Measurements from ENCODE around the gene BIRC7.

DNA sequence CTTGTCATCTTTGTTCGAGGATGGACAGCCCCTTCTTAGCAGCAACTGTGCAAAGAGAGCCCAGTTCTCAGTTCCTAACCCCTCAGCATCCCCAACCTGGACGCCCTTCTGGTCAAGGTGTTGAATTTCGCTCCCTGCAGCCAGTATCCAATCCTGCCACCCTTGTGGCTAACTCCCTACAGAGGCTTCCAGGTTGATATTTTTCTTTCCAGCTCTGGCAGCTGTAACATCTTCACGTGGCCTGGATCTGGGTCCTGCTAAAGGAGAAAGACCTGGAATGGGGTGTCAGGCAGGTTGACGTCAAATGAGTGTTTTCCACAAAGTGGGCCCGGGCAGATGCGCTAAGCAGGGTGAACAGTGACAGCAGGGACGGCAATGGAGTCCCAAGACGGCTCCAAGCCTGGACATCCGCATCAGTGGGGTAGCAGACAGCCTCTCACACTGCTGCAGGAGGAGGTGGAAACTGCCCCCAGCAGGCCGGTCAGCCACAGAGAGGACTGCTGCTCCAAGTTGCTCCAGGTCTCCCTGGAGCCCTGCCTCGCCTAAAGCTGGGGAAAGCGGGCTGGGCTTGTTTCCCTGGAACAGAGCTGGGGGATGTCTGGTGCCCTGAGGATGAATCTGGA is 18.7 kb upstream of the BIRC7 start:
- TF ChIP-seq PKNOX1 (IDR thresholded peaks at IDR 0.05), result no peak
- TF ChIP-seq SP1 (IDR thresholded peaks at IDR 0.05), result no peak
- no peak for TF ChIP-seq TARDBP (IDR thresholded peaks at IDR 0.05)
- TF ChIP-seq ELF4 (IDR thresholded peaks at IDR 0.05), result no peak
- TF ChIP-seq SUZ12 (IDR thresholded peaks at IDR 0.05), result no peak
- TF ChIP-seq FOXK2 (IDR thresholded peaks at IDR 0.05), result no peak
- TF ChIP-seq L3MBTL2 (conservative IDR thresholded peaks at IDR 0.05), result no peak
- TF ChIP-seq FOXM1 (IDR thresholded peaks at IDR 0.05; ENCODE audit: borderline replicate concordance), result no peak
- no peak for TF ChIP-seq NFRKB (IDR thresholded peaks at IDR 0.05)
- TF ChIP-seq FOXA1 (IDR thresholded peaks at IDR 0.05), result no peak
- TF ChIP-seq ZNF384 (IDR thresholded peaks at IDR 0.05), result no peak
- no peak for TF ChIP-seq HDGF (IDR thresholded peaks at IDR 0.05; ENCODE audit: borderline replicate concordance)
- no peak for TF ChIP-seq BHLHE40 (IDR thresholded peaks at IDR 0.05; ENCODE audit: borderline replicate concordance)

All from HEK293T (cell line).